Hepatocyte (in vitro differentiated cells): Measurements from ENCODE around the gene FA2H. TPM values are rescaled to one million over a fixed set of nuclear protein-coding genes. Genes with fewer than 3 reads are reported as not detected.

Source experiments
- DNase-seq: peaks from one replicate; pipeline ENCODE4 v3.0.0-alpha.2; 2016; ENCODE audit warnings: low spot score
- H2AFZ ChIP-seq: fragments of 200-600 bp; sonication (generic); 2 replicates; pipeline ENCODE4 v1.6.0; 2016; ENCODE audit warnings: antibody characterized with exemption, mild to moderate bottlenecking
- H3K27ac ChIP-seq: fragments of 200-600 bp; sonication (generic); 2 replicates; pipeline ENCODE4 v1.5.1; 2016; ENCODE audit warnings: mild to moderate bottlenecking
- H3K27me3 ChIP-seq: fragments of 200-600 bp; sonication (generic); 2 replicates; pipeline ENCODE4 v1.6.1; 2016
- H3K36me3 ChIP-seq: fragments of 200-600 bp; sonication (generic); replicated peaks from 2 replicates; pipeline ENCODE4 v1.5.1; 2016; ENCODE audit warnings: low read depth; ENCODE audit not compliant: insufficient read depth
- H3K4me1 ChIP-seq: fragments of 200-600 bp; sonication (generic); 2 replicates; pipeline ENCODE4 v1.5.1; 2016; ENCODE audit warnings: mild to moderate bottlenecking, moderate library complexity; ENCODE audit not compliant: insufficient read depth
- H3K4me2 ChIP-seq: fragments of 200-600 bp; sonication (generic); 2 replicates; pipeline ENCODE4 v1.6.0; 2016
- H3K4me3 ChIP-seq: fragments of 200-600 bp; sonication (generic); 2 replicates; pipeline ENCODE4 v1.5.1; 2016; ENCODE audit warnings: mild to moderate bottlenecking
- H3K79me2 ChIP-seq: fragments of 200-600 bp; sonication (generic); 2 replicates; pipeline ENCODE4 v1.6.0; 2017; ENCODE audit warnings: mild to moderate bottlenecking
- H3K9me2 ChIP-seq: fragments of 200-600 bp; sonication (generic); replicated peaks from 2 replicates; pipeline ENCODE4 v1.6.0; 2017; ENCODE audit warnings: mild to moderate bottlenecking; ENCODE audit not compliant: insufficient read depth
- H3K9me3 ChIP-seq: fragments of 200-600 bp; sonication (generic); 2 replicates; pipeline ENCODE4 v1.5.1; 2016; ENCODE audit warnings: low read depth, mild to moderate bottlenecking
- H4K20me1 ChIP-seq: fragments of 200-600 bp; sonication (generic); 2 replicates; pipeline ENCODE4 v1.6.0; 2016; ENCODE audit warnings: mild to moderate bottlenecking; ENCODE audit not compliant: insufficient read depth, poor library complexity, severe bottlenecking
- EZH2 ChIP-seq: fragments of 200-600 bp; sonication (generic); IDR thresholded peaks from 2 replicates; pipeline ENCODE4 v1.6.1; 2016; ENCODE audit warnings: antibody characterized with exemption, mild to moderate bottlenecking, borderline replicate concordance
- EZH2phosphoT487 ChIP-seq: fragments of 200-600 bp; sonication (generic); IDR thresholded peaks from one replicate; pipeline ENCODE4 v1.6.1; 2018; ENCODE audit warnings: antibody characterized with exemption, mild to moderate bottlenecking, low read depth, moderate library complexity; ENCODE audit not compliant: unreplicated experiment, severe bottlenecking
- WGBS: methylation state at CpG from one replicate; pipeline ENCODE4 v1.1.6; 2016; ENCODE audit warnings: low lambda C conversion rate; ENCODE audit errors: missing lambda C conversion rate; 5-methylcytosine and 5-hydroxymethylcytosine counted together
- polyA plus RNA-seq: library from polyadenylated mRNA; unstranded; fragments of >200 nt; fragmentation: Nextera tagmentation; extraction: Ambion mirVana; gene quantifications from 2 replicates; pipeline ENCODE4 v1.2.1, GENCODE V29; 2016
- total RNA-seq: library from RNA; depleted of rRNA; stranded (reverse); fragments of >200 nt; gene quantifications from 2 replicates; pipeline ENCODE4 v1.2.3, GENCODE V29; 2014
- TF ChIP-seq, protein P1 (sequence below): fragments of 200-600 bp; sonication (generic); IDR thresholded peaks from 2 replicates; pipeline ENCODE4 v1.5.1; 2016; ENCODE audit warnings: antibody characterized with exemption, mild to moderate bottlenecking; ENCODE audit not compliant: poor library complexity

The FA2H gene
- total and polyA plus RNA-seq, 2 experiments from 2014 or later = 2.1 to 7.8 TPM

DNA sequence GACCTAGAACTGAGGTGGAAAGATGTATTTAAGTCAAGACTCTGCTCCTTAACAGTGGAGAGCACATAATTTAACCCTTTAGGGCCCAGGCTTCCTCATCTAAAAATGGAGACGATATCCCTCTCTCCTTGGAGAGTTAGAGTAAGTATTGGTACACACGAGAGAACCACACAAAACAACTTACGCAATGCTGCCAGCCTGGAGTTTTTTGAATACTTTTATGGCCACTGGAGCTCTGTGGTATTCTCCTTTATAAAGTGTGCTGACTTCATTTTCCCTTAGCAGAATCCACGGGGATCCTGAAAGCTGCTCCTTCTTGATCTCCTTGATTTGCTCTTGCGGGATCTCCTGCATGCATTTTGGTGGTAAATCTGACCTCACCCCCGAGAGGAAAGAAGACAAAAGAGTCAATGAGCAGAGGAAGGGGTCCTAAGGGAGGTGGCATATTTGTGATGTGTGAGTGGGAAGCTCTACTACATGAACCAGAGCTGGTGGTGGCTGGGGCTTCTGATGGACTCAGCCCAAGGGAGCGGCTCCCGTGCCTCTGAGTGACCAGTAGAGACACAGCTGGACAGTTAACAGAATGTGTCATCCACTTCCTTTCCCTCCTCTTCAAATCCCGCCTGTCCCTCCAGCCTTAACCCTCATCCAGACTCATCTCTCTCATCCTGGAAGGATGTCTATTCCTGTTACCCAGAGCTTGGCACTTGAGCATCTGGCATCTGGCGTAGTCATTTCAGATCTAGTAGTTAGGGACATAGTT, 83.3 kb downstream of the FA2H start:
- Histone ChIP-seq H4K20me1 (no peaks in the 10 kb centered on the region), H3K9me3 (no peaks in the 10 kb centered on the region), H3K4me3 (no peak overlapping the region), H2AFZ (no peak overlapping the region), H3K9me2 (no peaks in the 10 kb centered on the region), H3K79me2 (no peaks in the 10 kb centered on the region), H3K4me2 (no peak overlapping the region), H3K36me3 (no peaks in the 10 kb centered on the region), H3K4me1 (no peaks in the 10 kb centered on the region), H3K27ac (no peak overlapping the region), H3K27me3 (no peaks in the 10 kb centered on the region)
- TF ChIP-seq EZH2phosphoT487 = no peak
- TF ChIP-seq, protein P1, sequence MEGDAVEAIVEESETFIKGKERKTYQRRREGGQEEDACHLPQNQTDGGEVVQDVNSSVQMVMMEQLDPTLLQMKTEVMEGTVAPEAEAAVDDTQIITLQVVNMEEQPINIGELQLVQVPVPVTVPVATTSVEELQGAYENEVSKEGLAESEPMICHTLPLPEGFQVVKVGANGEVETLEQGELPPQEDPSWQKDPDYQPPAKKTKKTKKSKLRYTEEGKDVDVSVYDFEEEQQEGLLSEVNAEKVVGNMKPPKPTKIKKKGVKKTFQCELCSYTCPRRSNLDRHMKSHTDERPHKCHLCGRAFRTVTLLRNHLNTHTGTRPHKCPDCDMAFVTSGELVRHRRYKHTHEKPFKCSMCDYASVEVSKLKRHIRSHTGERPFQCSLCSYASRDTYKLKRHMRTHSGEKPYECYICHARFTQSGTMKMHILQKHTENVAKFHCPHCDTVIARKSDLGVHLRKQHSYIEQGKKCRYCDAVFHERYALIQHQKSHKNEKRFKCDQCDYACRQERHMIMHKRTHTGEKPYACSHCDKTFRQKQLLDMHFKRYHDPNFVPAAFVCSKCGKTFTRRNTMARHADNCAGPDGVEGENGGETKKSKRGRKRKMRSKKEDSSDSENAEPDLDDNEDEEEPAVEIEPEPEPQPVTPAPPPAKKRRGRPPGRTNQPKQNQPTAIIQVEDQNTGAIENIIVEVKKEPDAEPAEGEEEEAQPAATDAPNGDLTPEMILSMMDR = no peak
- TF ChIP-seq EZH2 = no peak
- WGBS = 85% methylated on average over 10 of the region's 10 CpGs
- DNase-seq = no peak

DNA sequence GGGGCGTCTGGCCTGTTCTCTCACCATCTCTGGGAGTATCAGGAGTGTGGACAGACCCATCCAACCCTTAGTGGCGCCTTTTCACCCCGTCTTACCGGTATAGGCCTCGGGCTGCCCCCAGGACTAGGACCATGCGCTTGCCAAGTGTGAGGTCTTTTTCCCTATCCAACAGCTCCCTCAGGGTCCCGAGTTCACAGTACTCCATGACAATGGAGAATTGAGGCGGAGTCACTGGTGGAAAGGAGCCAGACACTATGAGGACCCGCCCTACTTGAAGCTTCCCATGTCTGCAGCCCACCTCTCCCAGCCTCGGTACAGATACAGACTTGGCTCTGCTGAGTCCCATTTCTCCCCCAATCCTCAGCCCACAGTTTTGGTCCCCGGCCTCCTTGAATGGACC, 92.1 kb downstream of the FA2H start:
- Histone ChIP-seq H3K27ac (no peak overlapping the region), H3K4me3 (no peak overlapping the region), H3K79me2 (no peaks in the 10 kb centered on the region), H4K20me1 (no peaks in the 10 kb centered on the region), H3K27me3 (no peaks in the 10 kb centered on the region), H3K9me3 (no peaks in the 10 kb centered on the region), H3K9me2 (no peaks in the 10 kb centered on the region), H3K4me2 (no peak overlapping the region), H2AFZ (no peak overlapping the region), H3K4me1 (no peaks in the 10 kb centered on the region), H3K36me3 (no peaks in the 10 kb centered on the region)
- TF ChIP-seq, protein P1 = no peak
- TF ChIP-seq EZH2 (no peak), EZH2phosphoT487 (no peak)
- no peak for DNase-seq
- WGBS = 90% methylated on average over 11 of the region's 11 CpGs

DNA sequence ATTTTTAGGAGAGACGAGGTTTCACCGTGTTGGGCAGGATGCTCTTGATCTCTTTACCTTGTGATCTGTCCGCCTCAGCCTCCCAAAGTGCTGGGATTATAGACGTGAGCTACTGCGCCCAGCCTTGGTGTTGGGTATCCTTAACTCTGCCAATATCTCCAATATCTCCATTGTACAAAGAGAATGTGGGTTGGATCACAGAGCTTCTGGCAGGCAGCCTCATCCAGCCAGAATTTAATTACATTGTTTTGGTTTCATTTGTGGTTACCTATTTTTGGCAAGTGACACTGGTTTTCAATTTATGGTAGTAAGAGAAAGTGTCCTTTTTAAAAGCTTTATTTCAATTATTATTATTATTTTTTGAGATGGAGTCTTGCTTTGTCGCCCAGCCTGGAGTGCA, 93.9 kb downstream of the FA2H start:
- Histone ChIP-seq H3K36me3 (no peaks in the 10 kb centered on the region), H3K27me3 (no peaks in the 10 kb centered on the region), H3K27ac (no peak overlapping the region), H3K9me2 (no peaks in the 10 kb centered on the region), H3K79me2 (no peaks in the 10 kb centered on the region), H3K4me2 (no peak overlapping the region), H3K9me3 (no peaks in the 10 kb centered on the region), H3K4me3 (no peak overlapping the region), H3K4me1 (no peaks in the 10 kb centered on the region), H4K20me1 (no peaks in the 10 kb centered on the region), H2AFZ (no peak overlapping the region)
- 95% methylated on average over 6 of the region's 6 CpGs for WGBS
- TF ChIP-seq EZH2 (no peak), EZH2phosphoT487 (no peak)
- TF ChIP-seq, protein P1 = no peak
- no peak for DNase-seq
